NCI-H2171 treated with DMSO at 0.1 percent for 48 hours (cell line): ENCODE results near the gene PDE9A.

ENCODE experiments used
- DNase-seq: peaks from one replicate; lab custom pipeline; 2025; lab: John Stamatoyannopoulos, UW

Gene PDE9A

DNA sequence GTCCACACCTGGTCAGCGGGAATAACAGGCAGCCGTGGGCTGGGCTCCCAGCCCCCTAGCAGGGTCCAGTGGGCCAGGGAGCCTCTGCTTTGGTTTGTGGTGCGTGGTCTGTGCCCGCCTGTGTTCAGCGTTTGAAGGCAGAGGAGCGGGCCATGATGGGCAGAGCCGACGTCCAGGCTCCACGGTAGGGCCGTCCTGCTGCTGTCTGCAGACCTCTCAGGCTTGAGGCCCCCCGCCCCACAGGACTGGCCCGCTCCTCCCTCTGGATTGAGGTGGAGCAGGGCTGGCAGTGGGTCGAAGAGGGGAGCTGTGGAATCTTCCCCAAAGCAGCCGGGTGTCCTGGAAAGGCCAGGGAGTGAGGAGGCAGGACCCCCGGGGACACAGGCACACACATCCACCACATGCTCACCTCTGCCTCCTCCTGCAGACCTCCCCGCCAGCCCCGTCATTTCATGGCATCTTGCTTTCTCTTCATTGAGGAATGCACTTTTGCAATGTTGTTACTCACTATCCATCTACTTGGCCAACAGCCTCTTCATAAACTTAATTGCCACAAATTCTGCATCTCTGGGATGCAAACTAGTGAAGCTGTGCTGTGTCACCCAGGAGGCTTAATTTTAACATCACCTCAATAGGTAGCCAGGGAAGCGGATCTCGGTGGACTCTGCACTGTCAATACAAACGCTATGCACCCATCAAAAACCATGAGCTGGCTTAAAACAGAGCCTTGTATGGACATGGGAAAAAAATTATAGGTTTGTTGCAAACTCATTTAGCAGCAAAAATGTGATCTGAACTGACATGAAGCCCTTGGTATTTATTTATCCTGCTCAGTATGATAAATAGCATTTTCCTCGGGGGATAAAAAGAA lies 85.9 kb downstream of the PDE9A start:
- no peak for DNase-seq

DNA sequence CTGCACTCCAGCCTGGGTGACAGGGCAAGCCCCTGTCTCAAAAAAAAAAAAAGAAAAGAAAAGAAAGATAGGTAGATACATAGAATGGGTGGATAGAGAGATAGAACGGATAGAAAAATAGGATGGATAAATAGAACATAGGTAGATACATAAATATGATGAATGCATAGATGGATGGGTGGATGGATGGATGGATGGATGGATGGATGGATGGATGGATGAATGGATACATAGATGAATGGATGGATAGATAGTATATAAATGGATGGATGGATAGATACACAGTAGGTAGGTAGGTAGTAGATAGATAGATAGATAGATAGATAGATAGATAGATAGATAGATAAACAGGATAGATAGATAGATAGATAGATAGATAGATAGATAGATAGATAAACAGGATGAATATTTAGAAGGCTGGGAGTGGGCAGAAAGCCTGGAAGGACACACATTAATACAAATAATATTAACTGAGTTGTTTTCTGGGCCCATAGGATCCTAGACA lies 87.0 kb downstream of the PDE9A start:
- DNase-seq = no peak

DNA sequence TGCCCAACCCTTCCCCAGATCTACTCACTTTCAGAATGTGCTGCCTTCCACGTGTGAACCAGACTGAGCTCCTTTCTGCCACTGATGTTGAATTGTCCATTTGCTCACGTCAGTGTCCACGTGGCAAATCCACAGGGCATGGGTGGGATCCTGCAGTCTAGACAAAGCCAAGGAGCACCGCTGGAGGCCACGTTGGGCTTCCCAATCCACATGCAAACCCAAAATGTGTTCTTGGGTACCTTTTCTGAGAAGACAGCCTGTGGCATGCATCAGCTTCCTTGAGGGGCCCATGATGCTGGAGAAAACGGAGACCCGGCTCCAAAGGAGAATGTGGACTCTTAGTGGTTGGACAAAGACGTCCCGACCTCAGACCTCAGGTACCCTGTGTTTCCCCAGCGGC lies 87.6 kb downstream of the PDE9A start:
- DNase-seq = no peak

DNA sequence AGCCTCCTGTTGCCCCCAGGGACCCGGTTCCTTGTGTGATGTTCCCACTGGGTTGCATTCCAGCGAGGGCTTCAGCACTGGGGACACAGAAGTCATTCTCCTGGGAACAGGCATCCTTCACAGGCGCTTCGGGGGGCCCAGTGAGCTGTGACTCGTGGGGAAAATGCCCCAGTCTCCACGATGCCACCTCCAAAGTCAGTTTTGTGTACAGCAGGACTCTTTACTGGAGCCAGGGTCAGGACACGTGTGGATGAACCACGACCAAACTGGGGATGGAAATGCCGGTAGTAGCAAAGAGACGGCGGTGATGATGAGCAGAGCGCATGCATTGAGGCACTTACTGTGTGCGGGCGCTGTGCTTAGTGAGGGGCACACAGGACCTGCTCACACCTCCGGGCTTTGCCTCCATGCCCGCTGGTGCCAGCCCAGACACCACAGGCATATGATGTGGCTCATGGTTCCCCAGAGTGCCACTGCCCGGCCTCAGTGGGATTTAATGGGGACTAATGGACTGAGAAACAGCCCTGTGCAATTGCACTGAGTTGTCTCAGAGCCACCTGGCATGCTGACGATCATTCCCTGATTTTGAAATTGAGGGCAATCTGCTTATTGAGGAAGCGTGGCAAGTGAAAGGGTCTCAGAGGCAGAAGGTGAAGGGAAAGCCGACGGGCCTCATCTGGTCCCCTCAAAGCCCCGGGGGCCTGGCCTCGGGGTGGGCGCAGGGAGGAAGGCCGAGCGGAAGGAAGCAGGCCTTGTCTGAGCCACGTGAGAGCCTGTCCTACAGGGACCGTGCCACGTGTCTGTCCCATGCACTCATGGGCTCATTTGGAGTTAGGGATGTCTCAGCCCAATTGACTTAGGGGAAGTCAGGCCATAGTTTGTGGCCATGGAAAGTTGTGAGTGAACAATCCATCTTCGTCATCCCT lies 91.4 kb downstream of the PDE9A start:
- DNase-seq = no peak

DNA sequence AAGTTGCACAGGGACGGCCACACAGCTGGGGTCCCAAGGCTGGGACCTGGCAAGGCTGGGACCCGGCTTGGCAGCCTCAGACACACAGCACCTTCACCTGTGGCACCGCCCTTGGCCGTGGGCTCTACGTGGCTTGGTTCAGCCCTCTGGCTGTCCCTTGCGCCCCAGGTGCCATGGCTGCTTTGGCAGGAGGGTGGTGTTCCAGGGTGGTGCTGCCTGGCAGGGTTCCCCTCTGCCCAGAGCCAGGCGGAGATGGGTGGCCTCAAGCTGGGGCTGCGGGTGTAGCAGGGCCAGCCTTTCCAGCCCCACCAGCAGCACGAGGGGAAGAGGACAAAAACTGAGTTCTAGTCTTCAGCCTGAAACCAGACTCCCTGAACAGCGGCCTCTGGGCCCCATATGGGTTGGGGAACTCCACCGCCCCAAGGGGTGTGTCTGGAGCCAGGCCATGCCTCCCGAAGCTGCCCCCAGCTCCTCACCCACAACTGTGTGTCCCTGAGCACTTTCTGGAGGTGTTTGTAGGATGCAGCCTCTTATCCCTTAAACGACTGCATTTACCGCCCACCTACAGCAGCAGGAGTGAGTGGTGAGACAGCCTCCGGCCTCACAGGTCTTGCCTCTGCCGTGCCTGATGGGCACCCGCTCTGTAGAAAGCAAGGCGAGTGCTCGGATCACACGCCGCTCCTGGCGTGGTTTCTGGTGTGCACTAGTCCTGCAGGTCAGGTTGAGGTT lies 92.3 kb downstream of the PDE9A start:
- no peak for DNase-seq

DNA sequence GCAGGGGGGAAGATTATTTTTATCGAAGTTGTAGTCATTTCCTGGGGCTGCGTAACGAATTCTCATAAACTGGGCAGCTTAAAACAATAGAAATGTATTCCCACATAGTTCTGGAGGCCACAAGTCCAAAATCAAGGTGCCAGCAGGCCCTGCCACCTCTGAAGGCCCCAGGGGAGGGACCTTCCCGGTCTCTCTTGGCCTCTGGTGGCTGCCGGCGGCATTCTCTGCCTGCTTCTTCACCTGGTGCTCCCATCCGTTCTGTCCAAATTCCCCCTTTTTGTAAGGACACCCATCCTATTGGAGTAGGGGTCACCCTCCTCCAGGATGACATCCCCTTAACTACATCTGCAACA lies 92.8 kb downstream of the PDE9A start:
- no peak for DNase-seq

DNA sequence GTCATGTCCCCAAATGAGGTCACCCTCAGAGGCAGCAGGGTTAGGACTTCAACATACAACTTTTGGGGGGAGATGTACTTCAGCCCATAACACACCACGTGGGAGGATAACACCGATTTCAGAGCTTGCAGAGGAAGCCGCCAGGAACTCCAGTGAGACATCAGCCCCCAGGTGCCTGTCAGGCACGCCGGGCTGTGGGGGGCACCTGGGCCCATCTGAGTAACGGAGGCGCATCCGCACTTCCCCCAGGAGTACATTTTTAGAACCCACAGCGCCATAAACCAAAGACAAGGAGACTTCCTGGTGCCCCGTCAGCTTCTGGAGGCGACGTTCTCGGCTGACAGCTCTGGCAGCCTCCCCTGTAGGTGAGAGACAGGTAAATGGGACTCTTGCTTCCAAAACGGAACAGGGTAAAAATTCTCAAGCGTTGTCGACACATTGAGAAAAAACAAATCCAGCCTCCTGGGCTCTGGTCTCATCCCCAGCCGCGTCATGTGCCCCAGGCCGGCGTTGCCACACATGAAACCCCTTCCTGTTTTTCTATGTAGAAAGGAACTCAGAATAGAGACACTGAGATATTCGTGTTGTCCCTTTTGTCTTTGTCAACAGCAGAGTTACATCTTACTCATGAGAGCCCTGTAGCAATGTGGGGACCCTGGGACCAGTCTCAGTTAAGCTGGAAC lies 93.3 kb downstream of the PDE9A start:
- no peak for DNase-seq

DNA sequence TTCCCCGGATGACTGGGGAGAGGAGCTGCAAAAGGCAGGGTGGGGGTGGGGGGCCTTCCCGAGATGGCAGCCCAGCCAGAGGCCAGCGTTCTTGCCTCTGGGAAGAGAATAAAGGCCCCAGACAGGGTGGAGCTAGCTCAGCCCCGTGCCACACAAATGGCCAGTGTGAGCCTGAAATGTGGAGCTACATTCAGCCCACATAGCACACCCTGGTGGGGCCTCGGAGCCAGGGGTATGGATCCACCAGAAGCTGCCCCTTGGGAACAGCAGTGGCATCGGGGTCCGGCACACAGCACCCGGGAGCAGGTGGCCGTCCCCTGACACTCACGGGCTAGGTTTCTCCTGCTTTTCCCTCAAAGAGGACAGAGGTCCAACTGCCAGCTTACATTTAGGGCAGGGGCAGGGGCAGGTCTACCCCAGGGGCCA lies 93.9 kb downstream of the PDE9A start:
- DNase-seq = no peak

DNA sequence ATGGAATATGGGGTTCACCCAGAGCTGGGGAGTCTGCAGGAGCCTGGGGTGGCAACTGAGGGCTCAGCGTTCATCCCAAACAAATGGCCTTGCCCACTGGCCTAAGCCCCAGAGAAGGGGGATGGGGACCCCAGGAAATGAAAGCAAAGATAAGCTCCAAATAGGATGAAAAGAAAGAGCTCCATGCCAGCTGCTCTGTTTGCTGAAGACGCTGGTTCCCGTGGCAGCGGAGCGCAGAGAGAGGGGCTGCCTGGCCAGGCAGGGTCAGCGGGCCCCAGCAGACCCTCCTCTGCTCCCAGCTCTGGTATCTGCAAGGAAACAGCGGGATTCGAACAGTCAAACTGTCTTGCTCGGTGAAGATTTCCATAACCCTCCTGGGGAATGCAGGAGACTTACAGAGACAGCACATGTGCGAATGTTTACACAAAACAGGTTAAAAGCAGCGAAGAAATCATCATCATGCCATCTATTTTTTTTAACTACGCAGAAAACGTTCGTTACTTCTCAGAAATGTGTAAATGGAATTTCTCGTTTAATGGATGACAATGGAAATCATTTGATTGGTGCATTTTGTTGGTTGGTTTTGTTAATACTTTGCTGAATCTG lies 94.4 kb downstream of the PDE9A start:
- DNase-seq = no peak

DNA sequence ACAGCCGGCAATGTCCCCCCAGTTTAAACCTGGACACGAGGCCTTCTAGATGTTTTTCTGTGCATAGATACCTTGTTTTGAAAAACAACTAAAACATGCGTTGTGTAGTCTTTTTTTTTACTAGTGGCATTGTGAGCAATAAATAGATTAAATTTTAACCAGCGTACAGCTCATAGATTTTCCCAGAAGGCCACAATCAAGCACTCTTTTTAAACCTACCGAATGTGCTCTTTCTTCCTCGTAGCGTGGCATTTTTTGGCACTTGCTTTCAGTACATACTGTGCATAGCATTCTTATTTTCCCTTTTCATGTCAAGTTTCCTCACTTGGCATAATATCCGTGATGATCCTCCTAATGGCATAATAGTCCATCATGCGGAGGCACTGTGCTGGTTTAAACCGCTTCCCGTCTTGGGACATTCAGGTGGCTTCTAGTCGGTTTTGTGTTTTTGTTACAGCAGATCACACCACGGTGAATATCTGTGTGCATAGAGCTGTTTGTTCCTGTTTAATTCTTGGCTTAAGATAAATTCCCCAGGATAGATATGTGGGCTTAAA lies 95.3 kb downstream of the PDE9A start:
- DNase-seq = no peak

DNA sequence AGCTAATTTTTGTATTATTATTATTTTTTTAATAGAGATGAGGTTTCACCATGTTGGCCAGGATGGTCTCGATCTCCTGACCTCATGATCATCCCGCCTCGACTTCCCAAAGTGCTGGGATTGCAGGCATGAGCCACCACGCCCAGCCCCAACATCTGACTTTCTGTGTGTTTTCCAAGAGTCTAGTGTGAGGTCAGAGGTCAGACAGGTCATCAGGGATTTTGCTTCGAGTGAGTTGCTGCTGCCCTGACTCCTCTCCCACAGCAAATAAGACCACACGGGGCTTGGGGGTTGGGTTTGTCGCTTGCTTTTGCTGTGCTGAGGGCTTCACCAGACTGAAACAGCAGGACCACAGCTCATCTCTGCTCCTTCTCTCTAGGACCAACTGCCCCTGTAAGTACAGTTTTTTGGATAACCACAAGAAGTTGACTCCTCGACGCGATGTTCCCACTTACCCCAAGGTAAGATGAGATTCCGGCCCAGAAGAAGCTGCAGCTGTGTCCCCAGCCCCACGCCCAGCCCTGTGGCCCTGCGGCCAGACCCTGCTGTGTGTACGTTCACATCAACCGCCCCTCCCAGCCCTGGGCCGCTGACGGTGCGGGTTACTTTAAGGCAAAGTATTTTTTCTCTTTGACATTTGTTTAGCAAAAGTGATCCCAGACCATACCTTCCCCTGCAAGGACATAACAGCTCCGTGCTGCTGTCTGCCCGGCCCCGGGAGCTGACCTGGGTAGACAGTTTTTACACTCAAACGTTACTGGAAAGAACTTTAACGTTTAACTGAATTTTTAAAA lies 97.5 kb downstream of the PDE9A start:
- no peak for DNase-seq

DNA sequence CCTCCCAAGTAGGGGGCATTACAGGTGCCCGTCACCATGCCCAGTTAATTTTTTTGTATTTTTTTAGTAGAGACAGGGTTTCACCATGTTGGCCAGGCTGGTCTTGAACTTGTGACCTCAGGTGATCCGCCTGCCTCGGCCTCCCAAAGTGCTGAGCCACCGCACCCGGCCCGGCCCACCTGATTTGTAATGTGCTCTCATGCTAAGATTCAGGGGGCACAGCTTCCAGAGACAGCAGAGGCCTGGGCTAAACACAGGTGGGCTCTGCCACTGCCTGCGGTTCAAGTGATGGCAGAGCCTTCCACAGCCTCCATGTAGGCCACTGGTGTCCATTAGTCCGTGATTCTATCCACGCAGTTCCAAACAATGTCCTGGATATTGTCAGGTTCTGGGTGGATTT lies 98.4 kb downstream of the PDE9A start:
- DNase-seq = no peak

DNA sequence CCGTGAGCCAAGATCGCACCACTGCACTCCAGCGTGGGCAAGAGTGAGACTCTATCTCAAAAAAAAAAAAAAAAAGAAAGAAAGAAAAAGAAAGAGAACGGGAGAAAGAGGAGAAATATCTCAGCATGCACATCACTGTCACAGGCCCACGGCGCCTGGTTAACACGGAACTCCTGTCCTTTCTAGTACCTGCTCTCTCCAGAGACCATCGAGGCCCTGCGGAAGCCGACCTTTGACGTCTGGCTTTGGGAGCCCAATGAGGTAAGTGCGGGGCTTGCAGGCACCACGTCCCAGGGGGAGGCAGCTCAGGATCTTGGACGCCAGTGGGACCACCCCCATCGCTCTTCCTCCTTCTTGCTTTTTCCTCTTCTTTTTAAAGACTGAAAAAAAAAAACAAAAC lies 100.4 kb downstream of the PDE9A start:
- DNase-seq = no peak

DNA sequence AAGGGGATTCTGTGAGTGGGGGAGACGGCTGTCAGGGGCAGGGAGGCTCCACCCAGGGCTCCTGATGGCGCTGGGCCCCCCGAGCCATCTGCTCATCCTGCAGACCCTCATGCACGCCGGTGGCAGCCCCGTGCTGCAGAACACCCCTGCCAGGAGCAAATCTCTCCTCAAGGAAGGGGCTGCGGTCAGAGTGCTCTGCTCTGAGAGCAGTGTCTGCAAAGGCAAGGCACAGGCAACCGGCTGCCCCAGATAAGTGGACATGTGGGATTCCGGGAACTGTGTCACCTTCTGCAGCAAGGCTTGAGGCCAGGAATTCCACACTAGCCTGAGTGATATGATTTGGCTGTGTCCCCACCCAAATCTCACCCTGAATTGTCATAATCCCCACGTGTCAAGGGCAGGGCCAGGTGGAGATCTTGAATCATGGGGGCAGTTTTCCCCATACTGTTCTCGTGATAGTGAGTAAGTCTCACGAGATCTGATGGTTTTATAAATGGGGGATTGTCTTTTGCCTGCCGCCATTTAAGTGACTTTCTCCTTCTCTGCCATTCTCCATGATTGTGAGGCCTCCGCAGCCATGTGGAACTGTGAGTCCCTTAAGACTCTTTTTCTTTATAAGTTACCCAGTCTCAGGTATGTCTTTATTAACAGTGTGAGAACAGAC lies 101.0 kb downstream of the PDE9A start:
- no peak for DNase-seq

DNA sequence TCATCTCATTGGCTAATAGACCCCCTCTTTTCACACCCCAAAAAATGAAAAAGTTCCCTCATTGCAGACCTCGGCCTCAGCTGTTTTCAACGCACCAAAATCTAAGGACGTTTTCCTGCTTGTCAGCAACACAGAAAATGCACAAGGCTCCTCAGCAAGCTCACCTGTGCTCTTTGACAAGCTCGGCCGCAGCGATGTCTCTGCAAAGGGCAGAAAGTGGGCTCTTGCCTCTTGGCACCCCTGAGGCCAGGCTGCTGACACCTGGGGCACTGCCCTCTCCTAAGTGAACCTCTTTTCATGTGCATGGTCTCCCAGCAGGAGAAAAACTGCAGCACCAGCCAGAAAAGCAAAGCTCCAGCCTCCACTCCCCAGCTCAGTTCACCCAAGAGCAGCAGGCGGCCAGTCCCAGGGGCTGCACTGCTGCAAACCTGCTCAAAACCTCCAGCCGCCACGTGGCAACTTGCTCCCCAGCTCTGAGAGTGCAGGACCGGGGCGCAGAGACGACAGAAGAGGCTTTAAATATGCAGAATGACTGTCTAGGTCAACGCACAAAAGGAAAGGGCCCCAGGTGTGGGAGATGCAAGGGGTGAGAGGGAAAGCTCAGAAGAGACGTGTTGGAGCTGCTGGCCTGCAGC lies 101.7 kb downstream of the PDE9A start:
- no peak for DNase-seq

DNA sequence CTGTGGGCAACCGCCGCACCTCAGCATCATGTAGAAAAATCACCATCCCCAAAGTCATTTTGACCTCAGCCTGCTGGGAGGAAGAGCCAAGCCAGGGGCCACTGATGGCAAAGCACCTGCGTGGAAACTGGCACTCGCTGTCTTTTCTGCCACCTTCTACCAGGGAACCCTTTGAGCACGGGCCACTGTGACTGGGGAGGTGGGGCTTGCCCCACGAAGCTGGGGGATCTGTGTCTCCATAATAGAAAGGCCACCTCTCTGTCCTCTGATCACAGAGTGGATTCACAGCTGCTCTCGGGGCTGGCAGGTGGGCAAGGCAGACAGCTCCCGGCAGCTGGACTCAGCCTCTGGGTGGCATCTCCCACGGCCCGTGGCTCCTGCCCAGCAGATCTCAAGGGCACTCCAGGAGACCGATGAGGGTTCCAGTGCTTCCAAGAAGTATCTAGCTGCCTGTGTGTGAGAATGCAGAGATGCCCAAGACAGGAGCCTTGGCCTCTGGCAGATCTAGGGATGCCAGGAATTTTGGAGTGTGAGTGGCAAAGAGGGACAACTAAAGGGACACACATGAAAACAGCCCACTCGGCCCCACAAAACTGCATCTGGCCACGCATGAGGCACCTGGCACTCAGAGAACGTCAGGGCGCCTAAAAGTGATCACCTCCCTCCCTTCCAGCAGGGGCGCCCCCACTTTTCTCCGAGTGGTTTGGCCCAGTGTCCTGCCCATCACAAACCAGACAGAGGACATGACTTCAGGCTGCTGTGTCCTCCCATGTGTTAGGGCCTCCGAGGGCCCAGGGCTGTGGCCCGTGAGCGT lies 102.6 kb downstream of the PDE9A start:
- no peak for DNase-seq

DNA sequence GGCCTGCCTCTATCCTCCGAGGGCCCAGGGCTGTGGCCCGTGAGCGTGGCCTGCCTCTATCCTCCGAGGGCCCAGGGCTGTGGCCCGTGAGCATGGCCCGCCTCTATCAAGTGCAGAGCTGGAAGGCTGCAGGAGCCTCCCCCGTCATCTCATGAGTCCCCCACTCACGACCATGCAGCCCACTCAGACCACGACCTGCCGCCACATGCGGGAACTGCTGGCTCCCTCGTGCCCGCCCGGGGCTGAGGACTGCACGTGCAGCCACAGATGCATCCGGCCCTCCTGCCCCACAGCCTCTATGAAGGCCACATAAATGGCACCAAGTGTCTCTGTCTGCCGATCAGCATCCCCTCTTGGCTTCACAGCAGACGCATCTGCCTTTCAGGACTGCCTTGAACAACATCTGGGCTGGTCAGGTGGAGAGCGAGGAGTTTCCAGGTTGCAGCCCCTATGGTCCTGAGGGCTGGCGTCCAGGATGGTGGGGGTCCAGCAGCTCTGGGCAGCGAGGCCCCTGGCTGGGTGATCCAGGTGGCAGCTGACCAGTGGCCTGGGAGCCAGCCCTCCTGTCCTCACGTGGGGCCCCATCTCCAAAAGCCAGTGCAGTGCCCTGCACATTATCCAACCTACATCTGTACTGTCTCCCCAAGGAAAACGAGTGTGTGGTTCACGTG lies 103.3 kb downstream of the PDE9A start:
- DNase-seq = no peak

DNA sequence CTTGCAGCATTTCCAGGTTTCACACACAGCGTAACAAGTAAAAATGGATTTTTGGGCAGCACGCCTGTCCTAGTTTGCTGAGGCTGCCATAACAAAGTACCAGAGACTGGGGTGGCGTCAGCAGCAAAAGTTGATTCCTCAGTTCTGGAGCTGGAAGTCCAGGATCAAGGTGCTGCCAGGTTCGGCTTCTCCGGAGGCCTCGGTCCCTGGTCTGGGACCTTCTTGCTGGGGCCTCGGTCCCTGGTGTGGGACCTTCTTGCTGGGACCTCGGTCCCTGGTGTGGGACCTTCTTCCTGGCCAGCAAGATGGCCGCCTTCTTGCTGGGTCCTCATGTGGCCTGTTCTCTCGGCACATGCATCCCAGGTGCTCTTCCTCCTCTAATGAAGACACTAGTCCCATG lies 104.0 kb downstream of the PDE9A start:
- no peak for DNase-seq
